ENCODE results near the gene SLC37A1.

The SLC37A1 gene

GRCh38 chr21:42473498-42474042 lies 40.1 kb upstream of the SLC37A1 start:
- TF ChIP-seq POLR2A (IDR thresholded peaks at IDR 0.05; ENCODE audit: low read length) = no peak
- TF ChIP-seq GATA1 (IDR thresholded peaks at IDR 0.05; ENCODE audit: low read depth, low read length) = no peak

GRCh38 chr21:42474043-42474831 lies 39.4 kb upstream of the SLC37A1 start:
- DNase-seq = no peak
- TF ChIP-seq POLR2A (IDR thresholded peaks at IDR 0.05; ENCODE audit: low read length) (no peak), GATA1 (IDR thresholded peaks at IDR 0.05; ENCODE audit: low read depth, low read length) (no peak)

More at GRCh38 chr21:42473498-42474042, 40.1 kb upstream of the SLC37A1 start:
- DNase-seq = no peak

GRCh38 chr21:42475036-42475435 lies 38.6 kb upstream of the SLC37A1 start:
- TF ChIP-seq GATA1 (IDR thresholded peaks at IDR 0.05; ENCODE audit: low read depth, low read length) (no peak), POLR2A (IDR thresholded peaks at IDR 0.05; ENCODE audit: low read length) (no peak)
- DNase-seq = no peak

- no peak for DNase-seq
- TF ChIP-seq GATA1 (IDR thresholded peaks at IDR 0.05; ENCODE audit: low read depth, low read length) (no peak), POLR2A (IDR thresholded peaks at IDR 0.05; ENCODE audit: low read length) (no peak)
Observed at GRCh38 chr21:42475526-42476387, 37.9 kb upstream of the SLC37A1 start.

GRCh38 chr21:42476388-42477331 lies 37.0 kb upstream of the SLC37A1 start:
- TF ChIP-seq GATA1 (IDR thresholded peaks at IDR 0.05; ENCODE audit: low read depth, low read length) (no peak), POLR2A (IDR thresholded peaks at IDR 0.05; ENCODE audit: low read length) (no peak)
- DNase-seq = no peak

GRCh38 chr21:42478504-42478903 lies 35.1 kb upstream of the SLC37A1 start:
- DNase-seq = no peak
- no peak for TF ChIP-seq POLR2A (IDR thresholded peaks at IDR 0.05; ENCODE audit: low read length)
- TF ChIP-seq GATA1 (IDR thresholded peaks at IDR 0.05; ENCODE audit: low read depth, low read length) = no peak

- TF ChIP-seq GATA1 (IDR thresholded peaks at IDR 0.05; ENCODE audit: low read depth, low read length) (no peak), POLR2A (IDR thresholded peaks at IDR 0.05; ENCODE audit: low read length) (no peak)
- no peak for DNase-seq
Observed at GRCh38 chr21:42479582-42479981, 34.1 kb upstream of the SLC37A1 start.

- DNase-seq = no peak
Observed at GRCh38 chr21:42480736-42481135, 32.9 kb upstream of the SLC37A1 start.

GRCh38 chr21:42481169-42481568 lies 32.5 kb upstream of the SLC37A1 start:
- DNase-seq = no peak
- TF ChIP-seq POLR2A (IDR thresholded peaks at IDR 0.05; ENCODE audit: low read length) (no peak), GATA1 (IDR thresholded peaks at IDR 0.05; ENCODE audit: low read depth, low read length) (no peak)

More at GRCh38 chr21:42480736-42481135, 32.9 kb upstream of the SLC37A1 start:
- TF ChIP-seq GATA1 (IDR thresholded peaks at IDR 0.05; ENCODE audit: low read depth, low read length) = no peak
- no peak for TF ChIP-seq POLR2A (IDR thresholded peaks at IDR 0.05; ENCODE audit: low read length)

- DNase-seq = no peak
- TF ChIP-seq GATA1 (IDR thresholded peaks at IDR 0.05; ENCODE audit: low read depth, low read length) (no peak), POLR2A (IDR thresholded peaks at IDR 0.05; ENCODE audit: low read length) (no peak)
Observed at GRCh38 chr21:42484966-42485365, 28.7 kb upstream of the SLC37A1 start.

- TF ChIP-seq POLR2A (IDR thresholded peaks at IDR 0.05; ENCODE audit: low read length) (no peak), GATA1 (IDR thresholded peaks at IDR 0.05; ENCODE audit: low read depth, low read length) (no peak)
- DNase-seq = no peak
Observed at GRCh38 chr21:42486072-42486471, 27.6 kb upstream of the SLC37A1 start.

GRCh38 chr21:42486531-42486930 lies 27.1 kb upstream of the SLC37A1 start:
- no peak for DNase-seq
- TF ChIP-seq GATA1 (IDR thresholded peaks at IDR 0.05; ENCODE audit: low read depth, low read length) (no peak), POLR2A (IDR thresholded peaks at IDR 0.05; ENCODE audit: low read length) (no peak)

- TF ChIP-seq POLR2A (IDR thresholded peaks at IDR 0.05; ENCODE audit: low read length) (no peak), GATA1 (IDR thresholded peaks at IDR 0.05; ENCODE audit: low read depth, low read length) (no peak)
- no peak for DNase-seq
Observed at GRCh38 chr21:42489006-42489563, 24.6 kb upstream of the SLC37A1 start.

Measured in erythroblast (primary cell).